CD14-positive monocyte (primary cell): ENCODE data around the gene PPP6R3. TPM values are rescaled to one million over a fixed set of nuclear protein-coding genes. Genes with fewer than 3 reads are reported as not detected.

ENCODE experiments used
- DNase-seq, 3 donors: peaks; one replicate each; pipeline ENCODE4 v3.0.0-alpha.2; 2011 to 2022
- H2AFZ ChIP-seq: 2 replicates; pipeline ENCODE4 v1.6.0; 2012; ENCODE audit warnings: mild to moderate bottlenecking, low read depth, low read length, inconsistent platforms; ENCODE audit not compliant: insufficient read depth, poor library complexity, severe bottlenecking
- H3K27ac ChIP-seq, 2 donors: 1 replicate in 1 of 2; 2 replicates in 1 of 2; pipeline ENCODE4 v1.5.1; 2012 to 2013; ENCODE audit warnings: low read length in 2 of 2, control low read depth in 1 of 2, inconsistent platforms in 1 of 2, low read depth in 1 of 2, mild to moderate bottlenecking in 1 of 2
- H3K27me3 ChIP-seq, 2 donors: one replicate each; pipeline versions ENCODE4 v1.6.0 to v1.6.1; 2011 to 2013; ENCODE audit warnings: low read length in 2 of 2; ENCODE audit not compliant: control insufficient read depth in 2 of 2, insufficient read depth in 2 of 2
- H3K36me3 ChIP-seq, 2 donors: replicated peaks in 1 of 2; 1 replicate in 1 of 2; 2 replicates in 1 of 2; pipeline versions ENCODE4 v1.5.1 to v1.6.1; 2012 to 2013; ENCODE audit warnings: low read length in 2 of 2, control low read depth in 1 of 2, inconsistent platforms in 1 of 2, mild to moderate bottlenecking in 1 of 2; ENCODE audit not compliant: insufficient read depth in 2 of 2, control insufficient read depth in 1 of 2
- H3K4me1 ChIP-seq, 2 donors: 1 replicate in 1 of 2; 2 replicates in 1 of 2; pipeline versions ENCODE4 v1.5.1 to v1.6.1; 2012 to 2013; ENCODE audit warnings: low read length in 2 of 2, control low read depth in 1 of 2, inconsistent platforms in 1 of 2, mild to moderate bottlenecking in 1 of 2, moderate library complexity in 1 of 2; ENCODE audit not compliant: insufficient read depth in 2 of 2, control insufficient read depth in 1 of 2
- H3K4me2 ChIP-seq: replicated peaks from 2 replicates; pipeline ENCODE3; 2012; ENCODE audit warnings: low read length, moderate library complexity, mild to moderate bottlenecking; ENCODE audit not compliant: poor library complexity, severe bottlenecking; ENCODE audit errors: extremely low read depth
- H3K4me3 ChIP-seq, 3 experiments: fragments of 200-600 bp in 1 of 3; sonication (generic) in 1 of 3; replicated peaks in 1 of 3; 1 replicate in 2 of 3; 2 replicates in 1 of 3; pipeline ENCODE4 v1.5.1; 2011 to 2013; ENCODE audit warnings: low read length in 3 of 3, mild to moderate bottlenecking in 3 of 3, control low read depth in 2 of 3, low read depth in 2 of 3, inconsistent platforms in 1 of 3, moderate library complexity in 1 of 3
- H3K79me2 ChIP-seq: 2 replicates; pipeline ENCODE4 v1.6.0; 2012; ENCODE audit warnings: mild to moderate bottlenecking, control low read depth, inconsistent platforms, low read length, moderate library complexity; ENCODE audit not compliant: insufficient read depth
- H3K9ac ChIP-seq: 2 replicates; pipeline ENCODE4 v1.6.0; 2017; ENCODE audit warnings: low read length, mild to moderate bottlenecking; ENCODE audit not compliant: insufficient read depth, poor library complexity, severe bottlenecking
- H3K9me3 ChIP-seq, 2 donors: replicated peaks in 1 of 2; 1 replicate in 1 of 2; 2 replicates in 1 of 2; pipeline versions ENCODE4 v1.5.1 to v1.6.1; 2012 to 2013; ENCODE audit warnings: low read length in 2 of 2, control low read depth in 1 of 2; ENCODE audit not compliant: control insufficient read depth in 1 of 2, insufficient read depth in 1 of 2
- H4K20me1 ChIP-seq: 2 replicates; pipeline ENCODE4 v1.6.0; 2012; ENCODE audit warnings: mild to moderate bottlenecking, low read length, control low read depth, moderate library complexity; ENCODE audit not compliant: insufficient read depth
- H3K27ac Mint-ChIP-seq, 7 donors: one replicate each; pipeline ENCODE4 v1.8.0; 2020; ENCODE audit warnings: mild to moderate bottlenecking in 7 of 7, mixed read lengths in 7 of 7, moderate library complexity in 6 of 7, inconsistent platforms in 2 of 7
- H3K27me3 Mint-ChIP-seq, 3 donors: one replicate each; pipeline ENCODE4 v1.8.0; 2021 to 2022; ENCODE audit warnings: low read depth in 3 of 3, mild to moderate bottlenecking in 3 of 3, mixed read lengths in 3 of 3, moderate library complexity in 3 of 3, inconsistent platforms in 1 of 3
- H3K36me3 Mint-ChIP-seq, 2 donors: one replicate each; pipeline ENCODE4 v1.8.0; 2020; ENCODE audit warnings: mixed read lengths in 2 of 2, inconsistent platforms in 1 of 2, mild to moderate bottlenecking in 1 of 2
- H3K4me1 Mint-ChIP-seq: one replicate; pipeline ENCODE4 v1.8.0; 2020; ENCODE audit warnings: mild to moderate bottlenecking, mixed read lengths
- H3K4me3 Mint-ChIP-seq, 2 donors: one replicate each; pipeline ENCODE4 v1.8.0; 2020; ENCODE audit warnings: mild to moderate bottlenecking in 2 of 2, mixed read lengths in 2 of 2, moderate library complexity in 1 of 2
- H3K9me3 Mint-ChIP-seq, 7 donors: one replicate each; pipeline ENCODE4 v1.8.0; 2020 to 2022; ENCODE audit warnings: mixed read lengths in 7 of 7, mild to moderate bottlenecking in 6 of 7, moderate library complexity in 6 of 7, inconsistent platforms in 2 of 7
- WGBS: methylation state at CpG from one replicate; pipeline ENCODE4 v1.1.5; 2013; ENCODE audit warnings: missing lambda C conversion rate; ENCODE audit not compliant: insufficient coverage; 5-methylcytosine and 5-hydroxymethylcytosine counted together
- intact Hi-C, 2 donors: fragments of 100-400 bp; cut with micrococcal nuclease; formaldehyde crosslinking; loops; one replicate each; pipeline versions ENCODE4 v1.15.0 to v1.15.1; 2023
- polyA plus RNA-seq, 3 donors: library from polyadenylated mRNA; depleted of rRNA in 1 of 3; unstranded in 2 of 3; stranded (reverse) in 1 of 3; fragments of 300-500 nt in 2 of 3; fragments of >200 nt in 1 of 3; fragmentation: Illumina TruSeq in 2 of 3; gene quantifications; 1 replicate in 2 of 3; 2 replicates in 1 of 3; pipeline ENCODE4 v1.2.3, GENCODE V29; 2012 to 2021
- TF ChIP-seq, protein P1 (sequence below): fragments of 200-600 bp; IDR thresholded peaks from one replicate; pipeline ENCODE4 v1.8.0; 2022; ENCODE audit warnings: antibody characterized with exemption, mild to moderate bottlenecking

Gene PPP6R3
- polyA plus RNA-seq, 3 donors: 22.9 to 39.4 (median 38.1) TPM

GRCh38 chr11:68654978-68655377, 194.4 kb downstream of the PPP6R3 start:
- H3K27me3 ChIP-seq: peaks cover 0 to 3% of the 10 kb centered on the region in 2 donors
- DNase-seq: no peak
- peaks cover 0 to 5% (median 2%) of the 10 kb centered on the region in 7 donors for H3K9me3 Mint-ChIP-seq
- H4K20me1 ChIP-seq: no peaks in the 10 kb centered on the region
- no peak overlapping the region for H3K27ac Mint-ChIP-seq
- H2AFZ ChIP-seq: no peak overlapping the region
- no peak overlapping the region for H3K9ac ChIP-seq
- no peak overlapping the region for H3K4me2 ChIP-seq
- no peak overlapping the region for H3K27ac ChIP-seq
- no peaks in the 10 kb centered on the region for H3K4me1 ChIP-seq
- H3K4me3 Mint-ChIP-seq: no peak overlapping the region
- no peak overlapping the region for H3K4me3 ChIP-seq
- TF ChIP-seq, protein P1, sequence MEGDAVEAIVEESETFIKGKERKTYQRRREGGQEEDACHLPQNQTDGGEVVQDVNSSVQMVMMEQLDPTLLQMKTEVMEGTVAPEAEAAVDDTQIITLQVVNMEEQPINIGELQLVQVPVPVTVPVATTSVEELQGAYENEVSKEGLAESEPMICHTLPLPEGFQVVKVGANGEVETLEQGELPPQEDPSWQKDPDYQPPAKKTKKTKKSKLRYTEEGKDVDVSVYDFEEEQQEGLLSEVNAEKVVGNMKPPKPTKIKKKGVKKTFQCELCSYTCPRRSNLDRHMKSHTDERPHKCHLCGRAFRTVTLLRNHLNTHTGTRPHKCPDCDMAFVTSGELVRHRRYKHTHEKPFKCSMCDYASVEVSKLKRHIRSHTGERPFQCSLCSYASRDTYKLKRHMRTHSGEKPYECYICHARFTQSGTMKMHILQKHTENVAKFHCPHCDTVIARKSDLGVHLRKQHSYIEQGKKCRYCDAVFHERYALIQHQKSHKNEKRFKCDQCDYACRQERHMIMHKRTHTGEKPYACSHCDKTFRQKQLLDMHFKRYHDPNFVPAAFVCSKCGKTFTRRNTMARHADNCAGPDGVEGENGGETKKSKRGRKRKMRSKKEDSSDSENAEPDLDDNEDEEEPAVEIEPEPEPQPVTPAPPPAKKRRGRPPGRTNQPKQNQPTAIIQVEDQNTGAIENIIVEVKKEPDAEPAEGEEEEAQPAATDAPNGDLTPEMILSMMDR: no peak
- no peaks in the 10 kb centered on the region for H3K36me3 Mint-ChIP-seq
- H3K9me3 ChIP-seq: no peaks in the 10 kb centered on the region
- no peaks in the 10 kb centered on the region for H3K79me2 ChIP-seq
- 100% methylated on average over 1 of the region's 8 CpGs for WGBS
- intact Hi-C loops: no loop called here
- H3K36me3 ChIP-seq: no peaks in the 10 kb centered on the region
- H3K4me1 Mint-ChIP-seq: peaks cover 2% of the 10 kb centered on the region
- H3K27me3 Mint-ChIP-seq: peaks cover 5 to 15% (median 9%) of the 10 kb centered on the region in 3 donors

- Histone ChIP-seq H3K79me2 (no peaks in the 10 kb centered on the region), H3K36me3 (no peaks in the 10 kb centered on the region), H4K20me1 (no peaks in the 10 kb centered on the region), H2AFZ (no peak overlapping the region), H3K4me3 (no peak overlapping the region), H3K4me2 (no peak overlapping the region), H3K4me1 (no peaks in the 10 kb centered on the region), H3K9me3 (no peaks in the 10 kb centered on the region), H3K27me3 (no peaks in the 10 kb centered on the region), H3K27ac (no peak overlapping the region), H3K9ac (no peak overlapping the region)
- TF ChIP-seq, protein P1: no peak
- no peak overlapping the region for H3K4me3 Mint-ChIP-seq
- peaks cover 2% of the 10 kb centered on the region for H3K4me1 Mint-ChIP-seq
- no peak overlapping the region for H3K27ac Mint-ChIP-seq
- no peaks in the 10 kb centered on the region for H3K36me3 Mint-ChIP-seq
- 88% methylated on average over 7 of the region's 7 CpGs for WGBS
- intact Hi-C loops: no loop called here
- no peak for DNase-seq
- peaks cover 0 to 5% (median 2%) of the 10 kb centered on the region in 7 donors for H3K9me3 Mint-ChIP-seq
- H3K27me3 Mint-ChIP-seq: peaks cover 2 to 11% (median 9%) of the 10 kb centered on the region in 3 donors
Measured at GRCh38 chr11:68655406-68655805, 194.9 kb downstream of the PPP6R3 start.
